Measurements from ENCODE around the gene TPPP2.
"Not testable (repeated sequence)": the region's sequence is repeated elsewhere in the genome, so short reads cannot be mapped to it uniquely, and the experiment has no call there.

TPPP2 gene

GRCh38 chr14:20998674-20999366 is 31.2 kb upstream of the TPPP2 start, which contains the start of gene SLC39A2:
Gene SLC39A2, plus strand, starts transcription at chr14:20999293. Its CDS starts 154 bp downstream, at chr14:20999447.
- H3K4me3 ChIP-seq (ENCODE audit: low read length): no peak within 1 kb of the TSS
- H3K36me3 ChIP-seq (ENCODE audit: control insufficient read depth, insufficient read depth, low read length): peaks cover 23% of the 10 kb centered on the region
- H3K27me3 ChIP-seq (ENCODE audit: control insufficient read depth, insufficient read depth, low read length): no peaks in the 10 kb centered on the region
- no peak within 1 kb of the TSS for H3K9ac ChIP-seq (ENCODE audit: low read length)
- H3K27ac ChIP-seq (ENCODE audit: low read depth, low read length): no peak within 1 kb of the TSS
- H3K4me1 ChIP-seq (ENCODE audit: control insufficient read depth, insufficient read depth, low read length): no peaks in the 10 kb centered on the region

- H3K27ac ChIP-seq (ENCODE audit: low read depth, low read length): no peak overlapping the region
- H3K4me3 ChIP-seq (ENCODE audit: low read length): no peak overlapping the region
These were observed 30.4 kb upstream of the TPPP2 start for GRCh38 chr14:20999591-20999990.

GRCh38 chr14:21001218-21001617 is 28.8 kb upstream of the TPPP2 start:
- peaks cover 5% of the 10 kb centered on the region for H3K36me3 ChIP-seq (ENCODE audit: control insufficient read depth, insufficient read depth, low read length)
- H3K4me3 ChIP-seq (ENCODE audit: low read length): no peak overlapping the region
- H3K9ac ChIP-seq (ENCODE audit: low read length): no peak overlapping the region
- H3K27me3 ChIP-seq (ENCODE audit: control insufficient read depth, insufficient read depth, low read length): no peaks in the 10 kb centered on the region
- no peaks in the 10 kb centered on the region for H3K4me1 ChIP-seq (ENCODE audit: control insufficient read depth, insufficient read depth, low read length)
- no peak overlapping the region for H3K27ac ChIP-seq (ENCODE audit: low read depth, low read length)

More at GRCh38 chr14:20999591-20999990, 30.4 kb upstream of the TPPP2 start:
- Histone ChIP-seq H3K27me3 (ENCODE audit: control insufficient read depth, insufficient read depth, low read length) (no peaks in the 10 kb centered on the region), H3K4me1 (ENCODE audit: control insufficient read depth, insufficient read depth, low read length) (no peaks in the 10 kb centered on the region), H3K36me3 (ENCODE audit: control insufficient read depth, insufficient read depth, low read length) (peaks cover 21% of the 10 kb centered on the region), H3K9ac (ENCODE audit: low read length) (no peak overlapping the region)

GRCh38 chr14:21003788-21004346 is 26.1 kb upstream of the TPPP2 start:
- Histone ChIP-seq H3K4me1 (ENCODE audit: control insufficient read depth, insufficient read depth, low read length) (no peaks in the 10 kb centered on the region), H3K27me3 (ENCODE audit: control insufficient read depth, insufficient read depth, low read length) (no peaks in the 10 kb centered on the region), H3K36me3 (ENCODE audit: control insufficient read depth, insufficient read depth, low read length) (no peaks in the 10 kb centered on the region), H3K4me3 (ENCODE audit: low read length) (no peak overlapping the region), H3K27ac (ENCODE audit: low read depth, low read length) (no peak overlapping the region), H3K9ac (ENCODE audit: low read length) (no peak overlapping the region)

GRCh38 chr14:21009721-21010120 is 20.3 kb upstream of the TPPP2 start:
- not testable (repeated sequence) for H3K27me3 ChIP-seq (ENCODE audit: control insufficient read depth, insufficient read depth, low read length); H3K9ac ChIP-seq (ENCODE audit: low read length); H3K4me1 ChIP-seq (ENCODE audit: control insufficient read depth, insufficient read depth, low read length); H3K4me3 ChIP-seq (ENCODE audit: low read length); H3K27ac ChIP-seq (ENCODE audit: low read depth, low read length); H3K36me3 ChIP-seq (ENCODE audit: control insufficient read depth, insufficient read depth, low read length)

- Histone ChIP-seq H3K36me3 (ENCODE audit: control insufficient read depth, insufficient read depth, low read length) (no peaks in the 10 kb centered on the region), H3K4me3 (ENCODE audit: low read length) (no peak overlapping the region), H3K9ac (ENCODE audit: low read length) (no peak overlapping the region), H3K4me1 (ENCODE audit: control insufficient read depth, insufficient read depth, low read length) (no peaks in the 10 kb centered on the region), H3K27me3 (ENCODE audit: control insufficient read depth, insufficient read depth, low read length) (no peaks in the 10 kb centered on the region), H3K27ac (ENCODE audit: low read depth, low read length) (no peak overlapping the region)
These were observed 18.9 kb upstream of the TPPP2 start for GRCh38 chr14:21011136-21011535.

- Histone ChIP-seq H3K27ac (ENCODE audit: low read depth, low read length) (no peak overlapping the region), H3K36me3 (ENCODE audit: control insufficient read depth, insufficient read depth, low read length) (peaks cover 18% of the 10 kb centered on the region), H3K27me3 (ENCODE audit: control insufficient read depth, insufficient read depth, low read length) (no peaks in the 10 kb centered on the region), H3K9ac (ENCODE audit: low read length) (no peak overlapping the region), H3K4me1 (ENCODE audit: control insufficient read depth, insufficient read depth, low read length) (no peaks in the 10 kb centered on the region), H3K4me3 (ENCODE audit: low read length) (no peak overlapping the region)
These were observed 15.2 kb upstream of the TPPP2 start for GRCh38 chr14:21014761-21015190.

- Histone ChIP-seq H3K4me3 (ENCODE audit: low read length) (no peak overlapping the region), H3K4me1 (ENCODE audit: control insufficient read depth, insufficient read depth, low read length) (no peaks in the 10 kb centered on the region), H3K27me3 (ENCODE audit: control insufficient read depth, insufficient read depth, low read length) (no peaks in the 10 kb centered on the region), H3K9ac (ENCODE audit: low read length) (no peak overlapping the region), H3K27ac (ENCODE audit: low read depth, low read length) (no peak overlapping the region), H3K36me3 (ENCODE audit: control insufficient read depth, insufficient read depth, low read length) (peaks cover 21% of the 10 kb centered on the region)
These were observed 14.7 kb upstream of the TPPP2 start for GRCh38 chr14:21015312-21015711.

GRCh38 chr14:21016413-21017190 is 13.4 kb upstream of the TPPP2 start:
- peaks cover 26% of the 10 kb centered on the region for H3K36me3 ChIP-seq (ENCODE audit: control insufficient read depth, insufficient read depth, low read length)
- H3K27ac ChIP-seq (ENCODE audit: low read depth, low read length): no peak overlapping the region
- no peaks in the 10 kb centered on the region for H3K4me1 ChIP-seq (ENCODE audit: control insufficient read depth, insufficient read depth, low read length)
- no peaks in the 10 kb centered on the region for H3K27me3 ChIP-seq (ENCODE audit: control insufficient read depth, insufficient read depth, low read length)
- H3K4me3 ChIP-seq (ENCODE audit: low read length): no peak overlapping the region
- no peak overlapping the region for H3K9ac ChIP-seq (ENCODE audit: low read length)

- peaks cover 26% of the 10 kb centered on the region for H3K36me3 ChIP-seq (ENCODE audit: control insufficient read depth, insufficient read depth, low read length)
- no peaks in the 10 kb centered on the region for H3K27me3 ChIP-seq (ENCODE audit: control insufficient read depth, insufficient read depth, low read length)
- no peak overlapping the region for H3K4me3 ChIP-seq (ENCODE audit: low read length)
- no peaks in the 10 kb centered on the region for H3K4me1 ChIP-seq (ENCODE audit: control insufficient read depth, insufficient read depth, low read length)
- H3K9ac ChIP-seq (ENCODE audit: low read length): no peak overlapping the region
- H3K27ac ChIP-seq (ENCODE audit: low read depth, low read length): no peak overlapping the region
These were observed 12.3 kb upstream of the TPPP2 start for GRCh38 chr14:21017528-21018245.

- Histone ChIP-seq H3K4me1 (ENCODE audit: control insufficient read depth, insufficient read depth, low read length) (no peaks in the 10 kb centered on the region), H3K27ac (ENCODE audit: low read depth, low read length) (no peak overlapping the region), H3K9ac (ENCODE audit: low read length) (no peak overlapping the region), H3K27me3 (ENCODE audit: control insufficient read depth, insufficient read depth, low read length) (no peaks in the 10 kb centered on the region), H3K36me3 (ENCODE audit: control insufficient read depth, insufficient read depth, low read length) (peaks cover 26% of the 10 kb centered on the region), H3K4me3 (ENCODE audit: low read length) (no peak overlapping the region)
These were observed 11.7 kb upstream of the TPPP2 start for GRCh38 chr14:21018286-21018685.

- no peak overlapping the region for H3K9ac ChIP-seq (ENCODE audit: low read length)
- H3K27me3 ChIP-seq (ENCODE audit: control insufficient read depth, insufficient read depth, low read length): no peaks in the 10 kb centered on the region
- no peak overlapping the region for H3K27ac ChIP-seq (ENCODE audit: low read depth, low read length)
- H3K36me3 ChIP-seq (ENCODE audit: control insufficient read depth, insufficient read depth, low read length): peaks cover 26% of the 10 kb centered on the region
- no peaks in the 10 kb centered on the region for H3K4me1 ChIP-seq (ENCODE audit: control insufficient read depth, insufficient read depth, low read length)
- no peak overlapping the region for H3K4me3 ChIP-seq (ENCODE audit: low read length)
These were observed 11.2 kb upstream of the TPPP2 start for GRCh38 chr14:21018781-21019180.

All from rectal smooth muscle tissue (tissue), 1 donor.